HG03103 (cell line): ENCODE data around the gene IER5.
A peak's percentile ranks its signal among the peaks of the same experiment; 100 is the strongest.
"Not testable (repeated sequence)": the region's sequence is repeated elsewhere in the genome, so short reads cannot be mapped to it uniquely, and the experiment has no call there.

Experiments used
- ATAC-seq: cut with Tn5 transposase; IDR thresholded peaks from one replicate; pipeline ENCODE4 v1.9.1; 2021; ENCODE audit warnings: low read depth; ENCODE audit not compliant: unreplicated experiment

Gene IER5

DNA sequence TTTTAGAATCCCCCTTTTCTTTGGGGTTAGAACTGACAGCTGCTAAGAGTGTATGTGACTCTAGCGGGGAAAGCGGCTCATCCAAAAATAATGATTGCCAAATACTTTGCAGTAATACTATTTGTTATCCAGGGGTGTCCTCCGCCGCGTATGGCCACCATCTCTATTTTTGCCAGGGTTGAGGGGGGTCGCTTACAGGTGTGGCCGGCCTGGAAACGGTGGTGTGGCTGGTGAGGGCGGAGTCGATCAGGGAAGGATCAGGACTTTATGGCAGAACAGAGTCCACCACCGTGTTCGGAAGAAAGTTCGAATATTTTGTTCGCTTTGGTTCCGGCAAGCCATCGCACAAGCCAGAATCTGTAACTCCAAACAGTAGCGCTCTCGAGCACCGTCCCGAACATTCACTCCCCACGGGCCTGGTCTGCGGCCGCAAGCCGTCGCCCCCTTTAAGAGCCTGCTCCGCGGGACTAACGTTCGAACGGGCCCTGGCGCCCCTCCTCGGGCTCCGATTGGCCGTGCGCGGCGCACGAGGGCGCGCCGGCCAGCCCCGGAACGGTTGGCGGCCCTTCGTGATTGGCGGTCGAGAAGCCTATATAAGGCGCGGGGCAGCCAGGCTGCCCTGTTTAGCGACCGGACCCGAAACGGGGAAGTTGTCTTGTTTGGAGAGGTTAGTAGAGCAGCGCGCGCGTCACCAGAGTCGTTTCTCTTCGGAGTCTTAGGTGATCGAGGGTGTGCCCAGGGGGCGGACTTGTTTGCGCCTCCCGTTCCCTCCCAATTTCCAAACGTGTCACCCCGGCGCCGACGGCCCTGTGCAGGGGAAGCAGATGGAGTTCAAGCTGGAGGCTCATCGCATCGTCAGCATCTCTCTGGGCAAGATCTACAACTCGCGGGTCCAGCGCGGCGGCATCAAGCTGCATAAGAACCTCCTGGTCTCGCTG is at the start of gene IER5:
TSS of gene IER5 (plus strand) at position 622 of the 938 bp plus-strand sequence. CDS start at position 825, 203 bp downstream.
- peak; percentile 55 for ATAC-seq

DNA sequence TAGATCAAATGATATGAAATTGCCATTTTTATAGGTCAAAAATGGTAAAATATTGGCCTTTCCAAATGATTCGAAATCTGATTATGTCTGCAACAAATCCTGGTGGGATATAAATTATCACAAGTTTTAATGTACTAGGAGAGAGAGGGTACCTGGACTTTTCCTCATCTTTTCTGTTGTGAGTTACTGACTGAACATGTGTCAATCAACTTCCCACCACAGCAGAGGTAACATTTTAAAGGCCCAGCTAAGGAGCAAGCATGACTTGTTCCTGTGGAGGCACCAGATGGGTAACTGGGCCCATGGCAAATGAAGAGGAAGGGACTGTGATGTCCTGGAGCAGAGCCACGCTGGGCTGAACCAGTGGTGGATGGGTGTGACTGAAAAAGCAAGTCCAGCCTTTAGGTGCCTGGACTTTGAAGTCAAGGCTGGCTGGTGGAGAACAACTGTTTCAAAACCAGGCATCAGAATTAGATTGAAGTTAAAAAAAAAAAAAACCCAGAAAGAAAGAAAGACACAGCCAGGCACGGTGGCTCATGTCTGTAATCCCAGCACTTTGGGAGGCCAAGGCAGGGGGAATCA is 48.1 kb upstream of the IER5 start:
- ATAC-seq, result no peak

DNA sequence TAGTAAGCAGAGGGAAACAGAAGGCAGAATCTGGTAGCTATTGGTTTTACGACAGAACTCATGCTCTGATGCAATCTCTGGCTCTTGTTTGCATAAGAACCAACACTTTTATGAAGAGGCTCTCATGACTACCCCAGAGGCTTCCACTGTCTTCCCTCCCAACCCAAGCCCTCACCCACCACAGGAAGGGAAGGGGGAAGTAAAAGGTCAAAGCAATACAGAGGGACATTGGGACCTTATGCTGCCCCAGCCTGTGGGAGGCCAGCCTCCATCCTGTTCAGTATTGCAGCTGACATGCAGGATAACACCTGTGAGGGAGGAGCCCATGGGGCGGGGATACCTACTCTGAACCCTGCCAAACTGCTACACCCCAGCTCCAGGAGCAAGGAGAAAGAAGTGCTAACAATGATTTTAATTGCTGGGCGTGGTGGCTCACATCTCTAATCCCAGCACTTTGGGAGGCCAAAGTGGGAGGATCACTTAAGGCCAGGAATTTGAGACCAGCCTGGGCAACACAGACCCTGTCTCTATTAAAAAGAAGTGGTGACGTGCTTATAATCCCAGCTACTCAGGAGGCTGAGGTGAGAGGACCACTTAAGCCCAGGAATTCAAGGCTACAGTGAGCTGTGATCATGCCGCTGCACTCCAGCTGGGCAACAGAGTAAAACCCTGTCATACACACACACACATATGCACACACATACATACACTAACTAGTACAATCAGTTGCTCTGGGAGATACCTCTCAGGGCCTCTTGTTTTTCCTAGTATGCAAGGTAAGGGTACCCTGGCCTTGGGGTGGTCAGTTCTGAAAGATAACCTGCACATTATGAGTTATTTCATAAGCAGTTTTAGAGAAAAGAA is 45.2 kb upstream of the IER5 start:
- no peak for ATAC-seq

DNA sequence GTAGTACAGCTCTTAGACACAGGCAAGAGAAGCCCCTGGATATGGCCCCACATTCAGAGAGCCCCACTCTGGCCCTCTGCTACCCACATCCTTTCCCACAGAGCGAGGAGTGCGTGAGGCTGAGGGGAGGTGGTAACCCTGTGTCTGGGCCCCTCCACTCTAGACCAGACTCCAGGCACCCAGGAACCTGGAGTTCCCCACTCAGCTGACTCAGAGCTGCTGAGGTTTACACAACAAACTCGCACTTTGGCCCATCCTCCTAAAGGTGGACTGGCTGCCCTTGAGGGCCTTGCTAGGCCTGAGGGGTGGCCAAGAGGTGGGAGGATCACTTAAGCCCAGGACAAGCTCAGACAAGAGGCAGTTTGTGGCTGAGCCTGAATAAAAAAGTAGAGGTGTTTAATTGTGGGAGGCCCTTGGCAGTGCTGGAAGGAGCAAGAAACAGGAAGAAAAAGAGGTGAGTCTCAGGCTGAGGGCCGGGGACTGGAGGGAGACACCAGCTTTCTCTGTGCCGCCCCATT is 44.0 kb upstream of the IER5 start:
- ATAC-seq, result peak; percentile 66

DNA sequence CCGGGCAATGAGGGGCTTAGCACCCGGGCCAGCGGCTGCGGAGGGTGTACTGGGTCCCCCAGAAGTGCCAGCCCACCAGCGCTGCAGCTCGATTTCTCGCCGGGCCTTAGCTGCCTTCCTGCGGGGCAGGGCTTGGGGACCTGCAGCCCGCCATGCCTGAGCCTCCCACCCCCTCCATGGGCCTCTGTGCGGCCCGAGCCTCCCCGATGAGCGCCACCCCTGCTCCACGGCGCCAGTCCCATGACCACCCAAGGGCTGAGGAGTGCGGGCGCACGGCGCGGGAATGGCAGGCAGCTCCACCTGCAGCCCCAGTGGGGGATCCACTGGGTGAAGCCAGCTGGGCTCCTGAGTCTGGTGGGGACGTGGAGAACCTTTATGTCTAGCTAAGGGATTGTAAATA is 42.6 kb upstream of the IER5 start:
- not testable (repeated sequence) for ATAC-seq

DNA sequence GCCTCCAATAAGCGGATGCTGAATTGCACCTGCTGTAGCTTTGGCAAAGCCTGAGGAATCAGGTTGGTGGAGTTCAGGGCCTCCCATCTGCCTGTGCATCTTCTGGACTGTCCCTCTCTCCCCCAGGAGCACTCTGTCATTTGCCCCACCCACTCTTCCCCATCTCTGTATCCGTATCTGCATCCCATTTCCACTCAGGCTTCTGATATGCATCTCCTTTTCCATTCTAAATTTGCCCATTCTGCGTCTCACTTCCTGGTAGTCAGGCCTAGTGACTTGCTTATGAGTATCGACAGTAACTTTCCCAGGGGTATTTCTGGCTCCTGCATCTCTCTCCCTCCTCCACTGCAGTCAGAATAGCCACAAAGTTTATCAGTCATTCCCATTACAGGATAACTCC is 39.1 kb upstream of the IER5 start:
- ATAC-seq, result no peak

DNA sequence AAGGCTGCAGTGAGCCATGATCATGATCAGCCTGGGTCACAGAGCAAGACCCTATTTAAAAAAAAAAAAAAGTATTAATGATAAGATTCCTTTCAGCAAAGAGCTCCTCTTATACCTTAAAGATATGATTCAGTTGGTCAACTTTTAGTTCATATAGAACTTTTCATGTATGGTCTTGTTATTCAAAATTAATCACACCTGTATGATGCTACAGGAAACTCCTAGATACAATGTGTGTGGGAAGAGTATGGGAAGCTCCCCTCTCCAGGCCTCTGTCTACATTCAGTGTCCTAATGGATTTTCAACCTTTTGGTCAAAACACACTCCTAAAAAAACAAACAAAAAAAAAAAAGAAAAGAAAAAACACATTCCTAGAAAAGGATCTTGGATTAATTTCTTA is 37.6 kb upstream of the IER5 start:
- no peak for ATAC-seq

DNA sequence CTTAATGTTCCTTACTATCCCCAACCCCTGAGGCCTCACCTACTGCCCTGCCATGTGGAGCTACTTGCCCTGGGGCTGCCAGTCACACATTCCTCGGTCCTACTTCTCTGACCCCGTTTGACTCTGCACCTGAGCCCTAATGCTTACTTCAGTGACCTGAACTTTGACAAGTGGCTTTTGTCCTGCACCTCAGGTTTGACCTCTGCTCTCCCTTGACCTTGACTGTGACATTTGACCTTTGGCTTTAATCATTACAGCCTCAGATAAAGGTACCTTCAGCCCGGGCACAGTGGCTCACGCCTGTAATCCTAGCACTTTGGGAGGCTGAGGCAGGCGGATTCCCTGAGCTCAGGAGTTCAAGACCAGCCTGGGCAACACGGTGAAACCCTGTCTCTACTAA is 31.9 kb upstream of the IER5 start:
- ATAC-seq, result no peak

DNA sequence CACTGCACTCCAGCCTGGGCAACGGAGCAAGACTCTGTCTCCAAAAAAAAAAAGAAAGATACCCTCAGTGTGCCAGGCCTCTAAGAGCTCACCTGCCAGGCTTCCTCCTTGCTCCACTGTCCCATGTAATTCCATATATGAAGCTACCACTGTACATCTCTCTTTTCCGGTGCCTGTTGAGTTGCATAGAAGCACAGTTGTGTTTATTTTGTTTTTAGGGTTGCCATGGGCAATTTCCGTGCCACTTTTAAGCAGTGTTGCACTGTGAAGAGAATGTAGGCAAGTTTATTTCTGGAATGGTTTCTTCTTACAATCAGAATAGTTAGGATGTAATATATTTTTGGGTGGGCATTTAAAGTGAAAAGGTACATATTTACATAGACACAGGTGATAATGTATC is 31.4 kb upstream of the IER5 start:
- no peak for ATAC-seq

DNA sequence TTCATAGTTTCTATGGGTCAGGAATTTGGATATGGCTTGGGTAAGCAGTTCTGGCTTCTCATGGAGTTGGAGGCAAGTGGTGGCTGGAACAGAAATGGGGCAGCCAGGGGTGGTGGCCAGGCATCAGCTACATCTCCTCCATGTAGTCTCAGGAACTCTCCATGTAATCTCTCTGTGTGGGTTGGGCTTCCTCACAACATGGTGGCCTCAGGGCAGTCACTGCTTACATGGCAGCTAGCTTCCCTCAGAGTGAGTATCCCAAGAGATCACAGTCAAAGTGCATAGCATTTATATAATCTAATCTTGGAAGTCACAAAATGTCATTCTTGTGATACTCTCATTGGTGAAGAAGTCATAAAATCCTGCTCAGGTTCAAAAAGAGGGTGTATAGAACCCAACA is 29.1 kb upstream of the IER5 start:
- ATAC-seq, result no peak

DNA sequence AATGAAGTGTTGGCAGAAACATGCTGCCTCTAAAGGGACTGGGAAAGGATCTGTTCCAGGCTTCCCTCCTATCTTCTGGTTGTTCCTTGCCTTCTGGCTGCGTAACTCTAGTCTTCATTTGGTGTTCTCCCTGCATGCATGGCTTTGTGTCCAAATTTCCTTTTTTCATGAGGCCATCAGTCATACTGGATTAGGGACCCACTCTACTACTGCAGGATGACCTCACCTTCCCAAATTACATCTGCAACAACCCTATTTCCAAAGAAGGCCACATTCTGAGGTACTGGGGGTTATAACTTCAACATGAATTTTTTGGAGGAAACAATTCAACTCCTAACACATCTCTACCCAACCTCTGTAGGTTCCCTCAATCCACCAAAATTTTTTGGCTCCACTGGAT is 28.4 kb upstream of the IER5 start:
- no peak for ATAC-seq

DNA sequence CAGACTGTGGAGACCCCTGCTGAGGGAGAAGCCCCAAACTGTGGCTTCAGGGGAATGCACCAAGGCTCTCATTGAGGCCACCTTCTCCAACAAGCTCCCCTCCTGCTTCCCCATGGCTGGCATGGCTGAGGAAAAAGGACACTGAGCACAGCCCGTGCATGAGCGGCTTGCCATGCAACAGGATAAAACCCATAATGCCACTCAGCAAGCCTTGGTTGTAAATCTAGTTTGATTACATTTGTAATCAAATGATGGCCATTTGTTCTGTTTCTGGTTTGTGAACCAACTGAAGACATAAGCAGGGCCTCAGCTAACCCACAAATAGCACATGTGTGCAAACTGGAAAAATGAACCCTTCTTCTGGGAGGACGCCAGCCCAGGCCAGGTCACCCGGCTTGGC is 27.6 kb upstream of the IER5 start:
- not testable (repeated sequence) for ATAC-seq

DNA sequence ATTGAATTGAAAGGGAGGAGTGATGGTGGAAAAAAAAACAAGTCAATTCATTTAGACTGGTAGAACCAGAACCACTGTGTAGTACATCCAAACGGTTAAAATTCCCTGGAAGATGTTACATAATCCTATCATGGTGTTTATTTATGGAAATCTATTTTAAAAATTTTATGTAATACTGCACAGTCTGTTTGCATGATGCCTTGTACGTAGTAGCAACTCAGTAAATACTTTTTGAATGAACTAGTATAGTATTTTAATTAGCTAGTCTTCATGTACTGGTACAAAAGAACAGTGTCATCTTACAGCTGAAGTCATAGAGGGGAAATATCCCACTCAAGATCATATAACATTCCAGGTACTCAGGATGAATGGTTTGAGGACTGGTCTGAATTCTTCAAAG is 27.0 kb upstream of the IER5 start:
- no peak for ATAC-seq

DNA sequence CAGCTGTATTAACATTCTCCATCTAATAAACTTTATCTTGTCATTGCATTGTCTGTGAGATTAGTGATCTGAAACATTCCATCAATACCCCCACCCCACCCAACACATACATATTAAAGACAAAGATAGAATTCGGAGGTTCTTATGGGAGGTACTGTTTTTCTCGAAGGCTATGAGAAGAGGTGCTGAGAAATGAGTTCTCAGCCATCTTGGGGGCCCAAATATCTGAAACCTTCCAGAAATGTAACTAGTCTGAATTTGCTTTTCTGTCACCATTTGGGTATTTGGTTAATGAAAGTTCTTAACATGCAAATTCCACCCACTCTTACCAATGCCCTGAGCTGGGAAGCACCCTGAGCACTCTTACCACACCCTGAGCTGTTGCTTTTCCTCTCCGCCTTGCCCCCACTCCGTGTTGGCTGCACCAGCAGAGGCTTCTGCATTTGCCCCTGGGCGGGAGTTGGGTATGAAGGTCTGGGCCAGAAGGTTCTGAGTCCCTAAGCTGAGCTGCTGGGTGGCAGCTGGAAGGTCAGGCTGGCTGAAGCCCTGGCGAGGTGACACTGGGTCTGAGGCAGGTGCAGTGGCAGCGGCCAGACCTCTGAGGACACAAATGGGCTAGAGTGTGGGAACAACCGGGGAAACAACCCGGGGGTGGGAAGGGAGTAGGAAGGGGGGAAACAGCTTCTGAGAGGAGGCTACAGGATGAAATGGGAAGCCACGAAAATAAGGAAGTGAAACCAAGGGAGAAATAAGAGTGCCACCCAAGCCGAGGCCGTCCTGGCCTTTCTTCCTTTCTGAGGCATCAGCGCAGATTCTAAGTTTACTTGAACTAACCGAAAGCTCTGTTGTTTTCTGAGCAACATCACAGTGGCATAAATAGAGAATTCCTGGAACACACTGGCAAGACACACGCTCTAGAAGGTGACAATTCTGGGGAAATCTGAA is 26.3 kb upstream of the IER5 start:
- peak; percentile 65 for ATAC-seq

DNA sequence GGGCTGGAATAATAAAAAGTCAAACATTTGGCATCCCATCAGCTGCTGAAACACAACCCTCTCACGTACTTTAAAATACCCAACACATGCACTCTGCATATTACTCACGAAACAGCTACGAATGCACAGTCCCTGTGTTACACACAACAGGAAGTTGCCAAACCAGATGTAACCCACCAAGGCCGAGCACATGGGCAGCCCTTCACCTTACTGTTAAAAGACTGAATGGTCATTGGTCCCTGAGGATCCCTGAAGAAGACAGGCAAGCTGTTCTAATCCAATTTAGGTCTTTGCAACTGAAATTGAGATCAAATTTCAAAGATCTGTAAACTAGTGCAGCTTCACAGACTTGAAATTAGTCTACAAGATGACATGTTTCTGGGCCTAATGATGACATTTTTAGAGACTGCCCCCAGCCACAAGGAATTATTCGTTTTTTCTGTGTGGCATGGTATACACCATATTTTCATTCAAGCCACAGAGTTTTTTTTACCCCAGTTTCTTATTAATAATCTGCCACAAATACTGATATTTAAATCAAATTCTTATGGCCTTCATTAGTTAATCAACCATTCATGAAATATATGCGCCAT is 25.6 kb upstream of the IER5 start:
- peak; percentile 54 for ATAC-seq

DNA sequence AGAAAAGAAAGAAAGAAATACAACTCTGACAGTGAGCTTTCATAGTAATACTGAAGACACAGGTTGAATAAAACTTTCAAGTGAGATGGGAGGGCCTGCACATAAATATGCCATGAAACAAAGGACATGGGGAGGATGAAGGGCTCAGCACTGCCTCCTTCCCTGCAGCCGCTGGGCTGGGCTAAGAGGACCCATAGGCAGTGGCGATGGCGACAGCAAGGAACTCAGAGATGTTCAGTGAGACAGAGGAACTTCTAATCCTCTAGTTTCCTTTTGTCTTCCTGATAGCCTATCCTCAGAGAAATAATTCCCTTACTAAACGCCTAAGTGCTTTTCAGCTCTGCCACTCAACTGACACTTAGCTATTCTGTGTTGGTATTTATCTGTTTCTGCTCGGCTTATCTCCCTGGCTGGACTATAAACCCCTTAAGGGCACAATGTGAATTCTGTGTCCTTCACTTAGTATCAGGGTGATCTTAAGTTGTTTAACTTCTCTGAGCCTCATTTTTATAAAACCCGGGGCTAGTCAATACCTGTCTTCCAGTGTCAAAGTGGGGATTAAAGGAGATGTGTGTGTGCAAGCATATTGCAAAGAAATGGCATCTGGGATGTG is 24.4 kb upstream of the IER5 start:
- no peak for ATAC-seq

DNA sequence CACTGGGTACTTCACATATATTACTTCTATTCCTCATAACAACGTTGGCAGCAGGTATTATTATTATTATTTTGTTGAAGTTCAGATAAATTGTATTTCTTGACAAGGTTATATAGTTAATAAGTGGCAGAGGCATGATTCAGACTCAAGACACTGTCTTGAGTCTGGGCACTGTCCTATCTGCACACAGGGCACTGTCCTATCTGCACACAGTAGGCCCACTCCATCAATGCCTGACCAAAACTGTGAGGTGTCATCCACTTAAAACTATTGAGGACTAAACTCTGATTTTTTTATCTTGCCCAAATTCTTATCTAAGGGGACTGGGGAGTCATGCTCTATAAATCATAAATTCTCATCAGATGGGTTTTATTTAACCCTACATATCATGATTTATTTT is 23.8 kb upstream of the IER5 start:
- ATAC-seq, result no peak

DNA sequence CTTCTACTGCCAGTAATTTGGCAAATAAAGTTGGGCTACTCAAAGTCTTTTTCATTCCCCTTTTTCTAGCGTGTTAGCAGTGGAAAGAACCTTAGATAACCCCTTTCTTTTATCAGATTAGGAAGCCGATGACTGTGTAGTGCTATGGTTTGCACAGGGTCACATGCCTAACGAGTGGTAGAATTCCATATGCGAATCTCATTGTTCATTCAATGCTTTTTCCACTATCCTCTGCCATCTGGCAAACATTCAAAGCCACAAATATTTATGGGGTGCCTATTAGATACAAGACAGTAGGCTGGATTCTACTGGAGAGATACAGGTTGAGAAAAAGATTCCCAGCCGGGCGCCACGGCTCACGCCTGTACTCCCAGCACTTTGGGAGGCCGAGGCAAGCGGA is 14.9 kb upstream of the IER5 start:
- ATAC-seq, result no peak

DNA sequence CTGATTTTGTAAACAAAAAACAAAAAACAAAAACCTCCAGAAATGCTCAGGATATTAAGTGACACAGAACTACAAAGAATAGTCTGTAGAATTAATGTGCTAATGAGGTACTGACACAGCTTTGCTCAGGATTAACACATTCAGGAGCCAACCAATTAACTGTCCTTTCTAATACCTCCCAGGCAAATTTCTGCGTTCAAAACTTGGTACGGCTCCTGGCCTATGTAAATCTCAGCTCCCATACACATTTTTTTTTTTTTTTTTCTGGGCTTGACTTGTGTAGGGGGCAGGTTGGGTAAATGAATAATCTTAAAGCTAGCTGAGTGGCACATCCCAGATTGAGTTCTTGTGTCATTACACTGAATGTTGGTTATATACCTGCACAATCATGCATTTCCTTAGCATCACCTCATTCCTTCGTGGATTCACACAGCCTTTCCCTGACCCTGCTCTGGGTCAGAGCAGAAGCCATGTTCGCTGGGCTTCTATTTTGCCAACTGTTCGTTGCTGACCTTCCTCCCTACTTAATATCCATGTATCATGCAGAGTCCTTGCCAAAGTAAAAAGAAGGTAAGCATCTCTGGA is 12.6 kb upstream of the IER5 start:
- ATAC-seq, result no peak
